HL-60 (cell line): Measurements from ENCODE around the gene CMTM8.

Experiments used
- DNase-seq, 2 experiments: peaks; one replicate each; pipeline ENCODE4 v3.0.0-alpha.2; 2010 to 2020; ENCODE audit warnings: low read depth in 1 of 2, low spot score in 1 of 2
- H3K27ac ChIP-seq: fragments of 250-450 bp; sonication (Bioruptor Pico); replicated peaks from 2 replicates; pipeline ENCODE4 v1.5.1; 2020; ENCODE audit warnings: mild to moderate bottlenecking, moderate library complexity
- H3K27me3 ChIP-seq: fragments of 250-450 bp; sonication (Bioruptor Pico); 2 replicates; pipeline ENCODE4 v1.5.1; 2021; ENCODE audit warnings: mild to moderate bottlenecking, moderate library complexity; ENCODE audit not compliant: insufficient read depth, poor library complexity, severe bottlenecking
- H3K4me3 ChIP-seq: replicated peaks from 2 replicates; pipeline ENCODE4 v1.5.1; 2011; ENCODE audit warnings: mild to moderate bottlenecking, control low read depth, low read length; ENCODE audit not compliant: insufficient read depth
- CTCF ChIP-seq: IDR thresholded peaks from one replicate; pipeline ENCODE4 v1.5.1; 2011; ENCODE audit warnings: low read length, control low read depth, inconsistent platforms; ENCODE audit not compliant: insufficient read depth
- GABPA ChIP-seq: IDR thresholded peaks from 2 replicates; pipeline ENCODE4 v1.6.1; 2012; ENCODE audit warnings: low read depth
- POLR2AphosphoS5 ChIP-seq: IDR thresholded peaks from 2 replicates; pipeline ENCODE4 v1.6.1; 2012; ENCODE audit warnings: low read depth
- REST ChIP-seq: IDR thresholded peaks from 2 replicates; pipeline ENCODE4 v1.6.1; 2012; ENCODE audit warnings: low read depth; ENCODE audit not compliant: insufficient replicate concordance
- SPI1 ChIP-seq: IDR thresholded peaks from 2 replicates; pipeline ENCODE4 v1.6.1; 2012; ENCODE audit warnings: low read depth, mild to moderate bottlenecking, borderline replicate concordance

The CMTM8 gene

GRCh38 chr3:32246079-32246675, 7.7 kb downstream of the CMTM8 start:
- DNase-seq = no peak
- TF ChIP-seq CTCF = no peak
- no peak for TF ChIP-seq GABPA
- no peak for TF ChIP-seq SPI1
- no peak for TF ChIP-seq REST
- TF ChIP-seq POLR2AphosphoS5 = no peak
- no peak overlapping the region for H3K27ac ChIP-seq
- H3K4me3 ChIP-seq = no peak overlapping the region
- no peaks in the 10 kb centered on the region for H3K27me3 ChIP-seq

- no peak overlapping the region for H3K4me3 ChIP-seq
- H3K27ac ChIP-seq = no peak overlapping the region
- peak in 1 of 2 experiments; percentile 24 for DNase-seq
- TF ChIP-seq REST = no peak
- no peak for TF ChIP-seq CTCF
- no peak for TF ChIP-seq SPI1
- TF ChIP-seq POLR2AphosphoS5 = no peak
- TF ChIP-seq GABPA = no peak
- H3K27me3 ChIP-seq = no peaks in the 10 kb centered on the region
Observed at GRCh38 chr3:32249184-32249782, 10.8 kb downstream of the CMTM8 start.

- H3K27ac ChIP-seq = no peak overlapping the region
- TF ChIP-seq GABPA (no peak), REST (no peak), CTCF (no peak), SPI1 (no peak), POLR2AphosphoS5 (no peak)
- no peaks in the 10 kb centered on the region for H3K27me3 ChIP-seq
- DNase-seq = no peak
- H3K4me3 ChIP-seq = no peak overlapping the region
Observed at GRCh38 chr3:32254268-32254667, 15.8 kb downstream of the CMTM8 start.
